Measurements from ENCODE around the gene DAB2IP. TPM values are rescaled to one million over a fixed set of nuclear protein-coding genes. Genes with fewer than 3 reads are reported as not detected.

Gene DAB2IP
- total RNA-seq, 6 experiments from 2014 or later: 23.0 to 28.2 (median 25.7) TPM

DNA sequence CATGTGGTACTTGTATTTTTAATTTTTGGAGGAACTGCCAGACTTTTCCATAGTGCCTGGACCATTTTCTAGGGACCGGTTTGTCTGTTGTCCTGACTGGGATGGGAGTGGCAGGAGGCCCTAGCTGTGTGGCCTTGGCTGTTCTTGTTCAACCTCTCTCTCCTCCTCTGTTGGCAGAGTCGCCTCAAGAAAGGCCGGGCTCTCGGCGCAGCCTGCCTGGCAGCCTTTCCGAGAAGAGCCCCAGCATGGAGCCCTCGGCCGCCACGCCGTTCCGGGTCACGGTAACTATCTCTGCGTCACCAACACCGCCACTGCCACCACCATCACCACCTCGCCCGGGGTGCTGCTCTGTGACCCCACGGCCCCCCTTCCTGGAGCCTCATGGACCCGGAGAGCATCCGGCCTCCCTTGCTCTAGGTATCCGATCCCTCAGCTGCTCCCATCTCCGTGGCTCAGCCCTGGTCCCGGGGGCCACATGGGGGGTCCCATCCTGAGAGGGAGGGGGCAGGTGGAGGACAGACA, 27.1 kb downstream of the DAB2IP start:
- H3K27me3 Mint-ChIP-seq (ENCODE audit: insufficient read depth): peaks cover 6% of the 10 kb centered on the region
- peaks cover 12% of the 10 kb centered on the region for H3K4me1 Mint-ChIP-seq (ENCODE audit: low read depth)
- no peaks in the 10 kb centered on the region for H3K36me3 Mint-ChIP-seq (ENCODE audit: low read depth)
- TF ChIP-seq, protein P1, sequence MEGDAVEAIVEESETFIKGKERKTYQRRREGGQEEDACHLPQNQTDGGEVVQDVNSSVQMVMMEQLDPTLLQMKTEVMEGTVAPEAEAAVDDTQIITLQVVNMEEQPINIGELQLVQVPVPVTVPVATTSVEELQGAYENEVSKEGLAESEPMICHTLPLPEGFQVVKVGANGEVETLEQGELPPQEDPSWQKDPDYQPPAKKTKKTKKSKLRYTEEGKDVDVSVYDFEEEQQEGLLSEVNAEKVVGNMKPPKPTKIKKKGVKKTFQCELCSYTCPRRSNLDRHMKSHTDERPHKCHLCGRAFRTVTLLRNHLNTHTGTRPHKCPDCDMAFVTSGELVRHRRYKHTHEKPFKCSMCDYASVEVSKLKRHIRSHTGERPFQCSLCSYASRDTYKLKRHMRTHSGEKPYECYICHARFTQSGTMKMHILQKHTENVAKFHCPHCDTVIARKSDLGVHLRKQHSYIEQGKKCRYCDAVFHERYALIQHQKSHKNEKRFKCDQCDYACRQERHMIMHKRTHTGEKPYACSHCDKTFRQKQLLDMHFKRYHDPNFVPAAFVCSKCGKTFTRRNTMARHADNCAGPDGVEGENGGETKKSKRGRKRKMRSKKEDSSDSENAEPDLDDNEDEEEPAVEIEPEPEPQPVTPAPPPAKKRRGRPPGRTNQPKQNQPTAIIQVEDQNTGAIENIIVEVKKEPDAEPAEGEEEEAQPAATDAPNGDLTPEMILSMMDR (IDR thresholded peaks at IDR 0.05): no peak
- no peak overlapping the region for H3K4me3 Mint-ChIP-seq
- no peak for DNase-seq
- H3K27ac Mint-ChIP-seq: no peak overlapping the region
- H3K9me3 Mint-ChIP-seq: no peaks in the 10 kb centered on the region

DNA sequence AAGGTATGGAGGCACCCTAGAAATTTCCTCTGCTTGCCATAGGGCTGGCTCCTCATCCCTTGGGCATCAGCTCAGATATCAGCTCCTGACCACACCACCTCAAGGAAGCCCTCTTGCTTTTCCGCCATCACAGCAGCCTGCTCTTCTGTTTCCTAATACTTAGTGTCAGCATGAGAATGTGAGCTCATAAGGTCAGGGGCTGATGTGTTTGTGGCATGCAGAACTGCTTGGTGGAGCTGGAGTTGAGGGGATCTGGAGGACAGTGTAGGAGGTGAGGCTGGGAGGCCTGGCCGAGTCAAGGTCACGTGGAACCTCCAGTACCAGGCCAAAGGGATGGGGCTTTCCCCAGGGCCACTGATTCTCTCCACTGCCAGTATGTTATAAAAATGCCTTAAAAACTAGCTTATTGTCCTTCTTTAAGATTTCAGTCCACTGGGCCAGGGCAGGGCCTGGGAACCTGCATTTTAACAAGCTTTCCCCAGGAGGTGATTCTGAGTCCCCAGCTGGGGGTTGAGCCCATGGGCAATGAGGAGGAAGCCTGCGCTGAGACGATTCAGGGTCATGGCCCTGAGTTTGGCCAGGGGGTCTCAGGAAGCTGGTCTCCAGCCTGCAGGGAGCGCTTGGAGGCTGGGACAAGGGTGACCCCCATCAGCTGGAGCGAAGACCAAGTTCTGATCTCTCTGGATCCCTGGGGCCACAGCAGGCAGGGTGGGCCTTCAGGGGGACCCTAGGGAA, 28.6 kb downstream of the DAB2IP start:
- no peak overlapping the region for H3K27ac Mint-ChIP-seq

DNA sequence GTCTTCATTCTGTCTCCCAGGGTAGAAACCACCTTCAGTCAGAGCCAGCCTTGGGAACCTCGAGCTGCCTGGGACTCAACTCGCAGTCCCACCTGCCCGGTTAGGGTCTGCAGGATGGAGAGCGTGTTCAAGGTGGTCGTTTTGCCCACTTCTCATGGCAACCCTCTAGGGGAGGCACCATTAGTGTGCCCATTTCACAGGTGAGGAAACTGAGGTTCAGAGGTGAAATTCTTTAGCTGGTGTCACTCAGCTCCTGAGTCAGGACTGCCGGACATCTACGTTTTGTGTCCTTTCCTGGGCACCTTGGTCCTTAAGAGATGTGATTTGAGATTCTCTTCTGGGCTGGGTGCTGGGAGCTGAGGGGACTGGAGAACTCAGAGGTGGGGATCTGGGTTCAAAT, 30.0 kb downstream of the DAB2IP start:
- TF ChIP-seq, protein P1 (IDR thresholded peaks at IDR 0.05): no peak
- no peak overlapping the region for H3K4me3 Mint-ChIP-seq

More for the DNA sequence above, 28.6 kb downstream of the DAB2IP start:
- Mint-ChIP-seq H3K36me3 (ENCODE audit: low read depth) (no peaks in the 10 kb centered on the region), H3K4me1 (ENCODE audit: low read depth) (peaks cover 8% of the 10 kb centered on the region), H3K4me3 (no peak overlapping the region), H3K27me3 (ENCODE audit: insufficient read depth) (peaks cover 4% of the 10 kb centered on the region), H3K9me3 (no peaks in the 10 kb centered on the region)
- no peak for DNase-seq
- TF ChIP-seq, protein P1 (IDR thresholded peaks at IDR 0.05): no peak

DNA sequence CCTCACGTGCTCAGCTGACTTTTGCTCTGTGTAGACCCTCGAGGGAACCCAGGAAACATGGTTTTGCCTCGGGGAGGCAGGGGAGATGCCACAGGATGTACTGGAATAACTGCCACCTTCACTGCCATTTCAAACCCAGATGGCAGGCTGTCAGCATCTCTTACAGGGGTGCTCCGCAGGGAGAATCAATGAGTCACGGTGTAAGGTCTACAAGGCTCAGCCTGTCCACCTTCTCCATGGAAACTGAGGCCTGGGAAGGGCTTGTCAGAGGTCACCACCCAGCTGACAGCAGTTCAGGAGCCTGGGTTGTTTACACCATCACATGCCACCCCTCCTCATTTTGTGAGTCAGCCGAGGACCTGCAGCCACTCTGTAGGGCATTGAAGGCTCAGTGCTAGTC, 30.8 kb downstream of the DAB2IP start:
- Mint-ChIP-seq H3K4me1 (ENCODE audit: low read depth) (no peaks in the 10 kb centered on the region), H3K36me3 (ENCODE audit: low read depth) (no peaks in the 10 kb centered on the region), H3K27ac (no peak overlapping the region), H3K4me3 (no peak overlapping the region), H3K27me3 (ENCODE audit: insufficient read depth) (peaks cover 4% of the 10 kb centered on the region; the same call in 1 of the 2 replicates), H3K9me3 (no peaks in the 10 kb centered on the region)
- TF ChIP-seq, protein P1 (IDR thresholded peaks at IDR 0.05): no peak
- DNase-seq: no peak

More for the DNA sequence above, 30.0 kb downstream of the DAB2IP start:
- Mint-ChIP-seq H3K27me3 (ENCODE audit: insufficient read depth) (peaks cover 4% of the 10 kb centered on the region; the same call in 1 of the 2 replicates), H3K9me3 (no peaks in the 10 kb centered on the region), H3K4me1 (ENCODE audit: low read depth) (no peaks in the 10 kb centered on the region), H3K27ac (no peak overlapping the region), H3K36me3 (ENCODE audit: low read depth) (no peaks in the 10 kb centered on the region)
- no peak for DNase-seq

DNA sequence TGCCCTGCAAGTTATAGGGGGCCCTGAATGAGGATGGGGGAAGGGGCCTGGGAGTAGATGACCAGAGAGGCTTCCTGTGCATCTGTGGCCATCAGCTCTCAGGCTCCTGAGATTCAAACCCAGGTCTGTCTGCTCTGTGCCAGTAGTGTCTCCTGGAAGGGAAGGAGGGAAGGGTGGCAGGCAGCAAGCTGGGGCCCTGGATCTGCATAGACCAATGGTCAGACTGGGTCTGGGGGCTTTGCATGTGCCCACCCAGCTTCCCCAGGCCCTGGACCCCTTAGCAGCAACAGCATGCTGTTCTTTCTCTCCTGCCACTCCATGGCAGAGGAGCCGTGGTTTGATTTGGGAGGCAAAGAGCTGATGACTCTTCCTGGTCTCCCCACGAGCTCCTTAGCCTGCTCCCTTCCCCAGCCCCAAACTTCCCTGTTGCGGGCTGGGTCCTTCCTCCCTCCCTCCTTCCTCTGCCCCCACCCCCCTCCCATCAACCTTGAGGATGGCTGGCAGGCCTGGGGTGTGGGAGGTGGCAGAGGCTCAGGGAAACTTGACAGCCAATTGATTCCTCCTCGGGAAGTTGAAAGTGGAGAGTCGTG, 31.6 kb downstream of the DAB2IP start:
- DNase-seq: no peak
- Mint-ChIP-seq H3K36me3 (ENCODE audit: low read depth) (no peaks in the 10 kb centered on the region), H3K4me1 (ENCODE audit: low read depth) (no peaks in the 10 kb centered on the region), H3K4me3 (no peak overlapping the region), H3K27ac (no peak overlapping the region), H3K9me3 (no peaks in the 10 kb centered on the region), H3K27me3 (ENCODE audit: insufficient read depth) (peaks cover 4% of the 10 kb centered on the region)
- TF ChIP-seq, protein P1 (IDR thresholded peaks at IDR 0.05): no peak
